A204.1 (cell line): ENCODE data around the gene TES.
"Not testable (repeated sequence)": the region's sequence is repeated elsewhere in the genome, so short reads cannot be mapped to it uniquely, and the experiment has no call there.

Source experiments
- FAIRE-seq: peaks from 2 replicates; lab custom pipeline; 2012; peaks lifted over from hg19 to GRCh38; lab: Jason Lieb, UNC

TES gene

GRCh38 chr7:116224492-116225098 is 14.3 kb downstream of the TES start:
- no peak for FAIRE-seq

GRCh38 chr7:116225860-116226259 is 15.5 kb downstream of the TES start:
- FAIRE-seq, result no peak

GRCh38 chr7:116226664-116227063 is 16.3 kb downstream of the TES start:
- FAIRE-seq, result no peak

- FAIRE-seq, result no peak
Observed at GRCh38 chr7:116227678-116228239, 17.4 kb downstream of the TES start.

GRCh38 chr7:116228241-116228640 is 17.9 kb downstream of the TES start:
- FAIRE-seq, result no peak

GRCh38 chr7:116229366-116229765 is 19.0 kb downstream of the TES start:
- no peak for FAIRE-seq

GRCh38 chr7:116230191-116231005 is 20.1 kb downstream of the TES start:
- FAIRE-seq, result no peak

- no peak for FAIRE-seq
Observed at GRCh38 chr7:116231543-116231942, 21.2 kb downstream of the TES start.

GRCh38 chr7:116231949-116232348 is 21.6 kb downstream of the TES start:
- FAIRE-seq, result no peak

- no peak for FAIRE-seq
Observed at GRCh38 chr7:116232350-116232749, 22.0 kb downstream of the TES start.

- FAIRE-seq, result no peak
Observed at GRCh38 chr7:116232920-116233319, 22.6 kb downstream of the TES start.

- FAIRE-seq, result no peak
Observed at GRCh38 chr7:116234517-116235200, 24.3 kb downstream of the TES start.

- peak; percentile 29 for FAIRE-seq
Observed at GRCh38 chr7:116235380-116235779, 25.0 kb downstream of the TES start.

GRCh38 chr7:116236020-116236630 is 25.8 kb downstream of the TES start:
- FAIRE-seq, result peak; percentile 98

- FAIRE-seq, result no peak
Observed at GRCh38 chr7:116239020-116239419, 28.7 kb downstream of the TES start.

- no peak for FAIRE-seq
Observed at GRCh38 chr7:116239434-116239833, 29.1 kb downstream of the TES start.

GRCh38 chr7:116240024-116240668 is 29.8 kb downstream of the TES start:
- FAIRE-seq, result no peak

- FAIRE-seq, result no peak
Observed at GRCh38 chr7:116241291-116241690, 31.0 kb downstream of the TES start.

- peak; percentile 44 for FAIRE-seq
Observed at GRCh38 chr7:116242178-116242577, 31.8 kb downstream of the TES start.

GRCh38 chr7:116242759-116243158 is 32.4 kb downstream of the TES start:
- FAIRE-seq, result no peak

- FAIRE-seq, result not testable (repeated sequence)
Observed at GRCh38 chr7:116244803-116245202, 34.5 kb downstream of the TES start.

GRCh38 chr7:116246357-116246756 is 36.0 kb downstream of the TES start:
- no peak for FAIRE-seq
